HG03159 (cell line): ENCODE data around the gene ZNF385C.

Experiments
- ATAC-seq: cut with Tn5 transposase; IDR thresholded peaks from one replicate; pipeline ENCODE4 v1.9.1; 2021; ENCODE audit warnings: mild to moderate bottlenecking, moderate library complexity; ENCODE audit not compliant: unreplicated experiment

ZNF385C gene

GRCh38 chr17:42125565-42125964 is 27.3 kb upstream of the ZNF385C start:
- ATAC-seq: no peak

DNA sequence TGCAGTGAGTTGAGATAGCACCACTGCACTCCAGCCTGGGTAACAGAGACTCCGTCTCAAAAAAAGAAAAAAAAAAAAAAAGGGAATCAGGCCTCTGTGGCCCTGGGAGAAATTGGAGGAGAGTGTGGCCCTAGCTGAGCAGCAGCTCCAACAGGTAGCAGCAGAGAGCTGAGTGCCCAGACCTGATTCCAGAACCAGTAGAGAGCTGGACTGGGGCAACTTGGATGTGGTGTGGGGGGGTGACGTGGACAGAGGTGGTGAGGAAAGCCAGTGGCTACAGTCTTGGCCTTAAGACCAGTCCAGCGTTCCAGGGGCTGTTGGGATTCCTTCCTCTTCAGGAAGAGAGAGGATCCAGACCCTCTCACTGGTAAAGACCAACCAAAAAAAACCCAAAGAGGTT is 26.0 kb upstream of the ZNF385C start:
- no peak for ATAC-seq

- no peak for ATAC-seq
Observed at GRCh38 chr17:42122371-42123303, 24.4 kb upstream of the ZNF385C start, which contains the start of gene HSPB9. HSPB9 (plus strand) TSS chr17:42122804; CDS start chr17:42122851, 47 bp downstream.

GRCh38 chr17:42120770-42121769 is 22.8 kb upstream of the ZNF385C start, which contains the start of gene KAT2A:
KAT2A (minus strand) TSS chr17:42121367; CDS start chr17:42121304, 63 bp downstream.
- ATAC-seq: peak; percentile 71

- ATAC-seq: no peak
Observed at GRCh38 chr17:42120161-42120769, 22.0 kb upstream of the ZNF385C start.

DNA sequence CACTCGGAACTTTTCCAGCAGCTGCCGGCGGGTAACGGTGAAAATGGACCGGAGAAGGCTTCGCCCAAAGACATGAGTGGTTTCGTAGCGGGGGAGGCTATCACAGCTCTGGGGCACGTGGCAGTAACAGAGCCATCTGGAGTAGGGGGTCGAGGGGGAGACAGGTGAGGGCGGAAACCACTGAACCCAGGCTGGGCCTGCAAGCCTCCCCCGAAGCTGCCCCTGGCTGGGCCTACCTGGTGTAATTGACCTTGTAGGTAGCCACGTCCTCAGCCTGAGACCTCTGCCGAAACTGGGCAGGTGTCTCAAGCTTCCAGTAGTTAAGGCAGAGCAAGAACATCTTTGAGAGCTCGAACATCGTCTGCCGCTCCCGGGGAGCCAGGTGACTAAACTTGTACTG is 21.0 kb upstream of the ZNF385C start:
- no peak for ATAC-seq

DNA sequence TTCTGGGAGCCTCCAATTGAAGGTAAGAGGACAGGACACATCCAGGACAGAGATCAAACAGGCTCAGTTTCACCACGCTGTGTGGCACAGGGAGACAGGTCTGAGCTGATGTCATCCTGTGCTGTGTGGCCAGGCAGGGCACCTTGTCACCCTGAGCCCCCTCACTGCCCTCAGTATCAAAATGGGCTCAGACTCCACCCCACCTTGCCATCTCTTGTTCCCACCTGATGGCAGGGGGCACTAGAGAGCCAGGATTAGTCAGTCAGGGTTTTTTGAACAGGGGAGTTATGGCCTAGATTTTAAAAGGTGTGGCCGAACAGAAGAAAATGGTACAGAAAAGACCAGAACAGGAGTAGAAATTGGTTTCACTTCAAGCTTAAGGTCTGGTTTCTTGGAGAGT is 20.3 kb upstream of the ZNF385C start:
- ATAC-seq: no peak

DNA sequence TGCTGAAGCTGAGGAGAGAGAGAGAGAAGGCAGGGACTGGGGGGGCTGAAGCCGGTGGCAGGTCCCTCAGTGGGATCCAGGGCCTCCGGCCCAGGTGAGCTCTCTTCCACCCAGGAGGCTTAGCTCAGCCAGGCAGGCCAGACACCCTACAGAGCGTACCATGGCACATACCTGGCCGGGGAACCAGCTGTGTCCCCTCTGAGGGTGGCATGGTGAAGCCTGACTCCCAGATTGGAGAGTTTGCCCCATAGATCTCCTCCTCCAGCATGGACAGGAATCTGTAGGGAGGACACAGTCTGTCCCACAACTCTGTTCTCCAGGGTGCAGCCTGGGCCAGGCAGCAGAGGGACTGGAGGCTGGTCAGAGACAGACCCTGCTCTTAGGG is 19.8 kb upstream of the ZNF385C start:
- ATAC-seq: no peak

GRCh38 chr17:42117397-42118125 is 19.3 kb upstream of the ZNF385C start:
- no peak for ATAC-seq

DNA sequence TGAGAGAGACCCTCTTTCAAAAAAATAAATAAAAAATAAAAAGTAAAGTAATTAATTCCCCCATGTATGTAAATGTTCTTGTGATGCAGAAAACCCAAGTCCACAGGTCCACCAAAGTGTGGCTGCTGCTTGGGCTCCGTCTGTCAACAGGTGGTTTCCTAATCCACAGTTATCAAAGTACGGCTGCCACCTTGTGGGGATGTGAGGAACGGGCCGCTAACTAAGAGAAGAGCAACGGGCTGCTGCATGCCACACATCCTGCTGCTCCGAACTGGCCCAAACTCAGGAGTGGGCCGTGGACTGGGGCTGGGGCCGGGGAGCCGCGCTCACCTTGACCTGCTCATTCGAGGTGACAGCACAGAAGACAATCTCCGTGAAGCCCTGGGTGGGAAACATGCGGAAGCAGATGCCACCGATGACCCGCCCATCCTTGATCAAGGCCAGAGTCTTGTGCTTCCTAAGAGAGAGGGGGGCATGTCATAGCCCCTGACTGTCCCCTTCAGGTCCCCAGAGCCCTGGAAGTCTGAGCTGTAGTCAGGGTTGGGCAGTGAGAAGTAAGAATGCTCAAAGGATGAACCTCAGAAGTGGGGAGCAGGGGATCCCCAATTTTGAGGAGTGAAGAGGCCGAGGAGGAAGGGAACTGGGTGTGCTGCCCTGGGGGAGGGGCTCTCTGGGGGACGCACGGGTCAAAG is 18.6 kb upstream of the ZNF385C start:
- ATAC-seq: no peak

DNA sequence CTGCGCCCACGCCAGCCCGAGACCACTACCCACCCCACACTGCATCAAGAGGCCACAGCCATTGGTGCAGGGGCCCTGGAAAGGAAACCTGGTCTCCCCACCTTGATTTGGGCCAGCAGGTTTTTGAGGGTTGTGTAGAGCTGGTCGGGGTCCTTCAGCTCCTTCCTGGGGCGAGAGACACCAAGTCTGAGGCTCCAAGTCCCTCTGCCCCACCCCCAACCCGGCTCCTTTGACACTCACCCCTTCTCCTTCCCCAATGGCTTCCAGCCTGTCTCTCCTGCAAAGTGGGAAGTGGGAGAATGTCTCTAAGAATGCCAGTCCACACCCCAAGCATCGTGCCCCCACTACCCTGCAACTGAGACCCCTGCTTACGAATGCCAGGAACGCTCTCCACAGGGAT is 15.8 kb upstream of the ZNF385C start:
- no peak for ATAC-seq

GRCh38 chr17:42113293-42114069 is 15.2 kb upstream of the ZNF385C start:
- ATAC-seq: no peak

- ATAC-seq: peak; percentile 55
Observed at GRCh38 chr17:42112552-42113176, 14.4 kb upstream of the ZNF385C start, which contains the start of gene DHX58. DHX58 (minus strand) TSS chr17:42112714; CDS start chr17:42111892, 822 bp downstream.

- ATAC-seq: no peak
Observed at GRCh38 chr17:42111871-42112551, 13.7 kb upstream of the ZNF385C start.

DNA sequence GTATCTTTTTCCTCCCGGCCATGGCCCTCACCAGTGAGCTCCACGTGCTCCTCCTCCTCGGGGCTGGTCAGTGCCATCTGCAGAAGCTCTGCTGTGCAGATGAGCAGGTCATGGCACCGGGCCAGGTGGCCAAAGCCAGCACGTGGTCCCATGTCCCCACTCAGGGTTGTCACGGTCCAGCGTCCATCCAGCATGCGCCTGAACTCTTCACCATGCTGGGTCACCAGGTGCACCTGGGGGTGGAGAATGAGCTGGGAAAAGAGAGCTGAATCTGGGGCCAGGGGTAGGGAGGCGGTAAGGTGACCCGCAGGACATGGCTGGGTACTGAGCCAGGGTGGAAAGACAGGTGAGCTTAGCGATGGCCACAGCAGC is 13.0 kb upstream of the ZNF385C start:
- no peak for ATAC-seq

GRCh38 chr17:42110301-42111264 is 12.3 kb upstream of the ZNF385C start:
- ATAC-seq: no peak

DNA sequence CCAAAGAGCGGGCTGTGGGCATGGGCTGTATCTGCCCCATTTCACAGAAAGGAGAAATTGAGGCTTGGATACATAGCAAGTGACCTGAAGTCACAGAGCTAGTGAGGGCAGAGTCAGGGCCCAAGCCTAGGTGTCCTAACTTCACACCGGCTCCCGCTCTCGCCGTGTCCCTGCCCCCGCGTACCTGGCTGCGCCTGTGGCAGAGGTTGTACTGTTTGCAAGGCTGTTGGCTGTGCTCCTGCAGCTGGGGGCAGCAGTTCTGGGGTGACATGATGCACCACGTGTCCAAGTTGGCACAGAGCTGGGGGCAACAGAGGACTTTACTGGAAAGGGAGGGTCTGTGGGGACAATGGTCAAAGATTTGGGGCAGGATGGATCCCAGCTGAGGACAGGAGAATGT is 10.8 kb upstream of the ZNF385C start:
- no peak for ATAC-seq
